ENCODE results near the gene TMEM109. TPM values are rescaled to one million over a fixed set of nuclear protein-coding genes. Genes with fewer than 3 reads are reported as not detected.

TMEM109 gene
- total RNA-seq, 2 donors from 2014 or later = 31.9 to 95.1 TPM

DNA sequence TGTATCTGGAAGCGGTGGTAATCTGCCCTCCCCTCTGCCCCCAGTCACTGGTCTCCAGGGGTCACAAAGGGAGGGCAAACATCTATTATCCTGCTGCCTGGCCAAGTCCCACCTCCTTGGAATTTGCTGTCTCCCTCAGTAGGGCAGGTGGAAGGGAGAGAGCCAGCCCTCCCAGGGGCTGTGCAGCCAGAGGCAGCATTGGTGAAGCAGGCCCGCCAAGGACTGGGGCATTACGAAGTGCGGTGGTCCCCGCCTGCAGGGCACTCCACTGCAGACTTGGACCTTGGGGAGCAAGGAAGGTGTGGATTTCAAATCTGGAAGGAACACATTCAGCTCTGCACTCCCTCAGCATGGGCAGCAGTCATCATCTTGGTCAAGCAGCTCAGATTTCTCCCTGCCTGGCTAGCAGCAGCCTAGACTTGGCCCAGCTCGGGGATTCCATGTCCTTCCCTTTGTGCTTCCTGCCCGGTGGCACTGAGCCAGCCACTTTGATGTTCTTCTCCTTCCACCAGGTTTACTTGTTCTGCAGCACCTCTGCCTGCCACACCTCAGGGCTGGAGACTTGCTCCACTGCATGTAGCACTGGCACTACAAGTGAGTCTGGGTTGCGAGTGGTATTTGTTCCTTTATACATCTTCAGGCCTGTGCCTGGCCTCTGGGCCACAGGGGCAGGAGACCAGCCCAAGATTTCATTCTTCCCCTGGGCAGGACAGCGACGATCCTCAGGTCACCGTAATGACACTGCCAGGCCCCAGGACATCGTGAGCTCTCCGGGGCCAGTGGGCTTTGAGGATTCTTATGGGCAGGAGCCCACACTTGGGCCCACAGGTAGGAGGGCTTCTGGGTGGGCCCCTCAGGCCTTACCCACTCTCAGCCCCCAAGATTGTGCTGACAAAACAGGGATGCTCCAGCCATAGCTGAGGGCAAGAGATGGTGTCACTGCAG, 39.3 kb upstream of the TMEM109 start:
- Mint-ChIP-seq H3K9me3 (no peaks in the 10 kb centered on the region), H3K27ac (peak overlapping the region in 1 of 2 donors; percentile 36), H3K36me3 (no peaks in the 10 kb centered on the region)
- ATAC-seq (no peak), DNase-seq (ENCODE audit: low spot score in 2 of 2) (peak in 1 of 2 donors; percentile 48)

DNA sequence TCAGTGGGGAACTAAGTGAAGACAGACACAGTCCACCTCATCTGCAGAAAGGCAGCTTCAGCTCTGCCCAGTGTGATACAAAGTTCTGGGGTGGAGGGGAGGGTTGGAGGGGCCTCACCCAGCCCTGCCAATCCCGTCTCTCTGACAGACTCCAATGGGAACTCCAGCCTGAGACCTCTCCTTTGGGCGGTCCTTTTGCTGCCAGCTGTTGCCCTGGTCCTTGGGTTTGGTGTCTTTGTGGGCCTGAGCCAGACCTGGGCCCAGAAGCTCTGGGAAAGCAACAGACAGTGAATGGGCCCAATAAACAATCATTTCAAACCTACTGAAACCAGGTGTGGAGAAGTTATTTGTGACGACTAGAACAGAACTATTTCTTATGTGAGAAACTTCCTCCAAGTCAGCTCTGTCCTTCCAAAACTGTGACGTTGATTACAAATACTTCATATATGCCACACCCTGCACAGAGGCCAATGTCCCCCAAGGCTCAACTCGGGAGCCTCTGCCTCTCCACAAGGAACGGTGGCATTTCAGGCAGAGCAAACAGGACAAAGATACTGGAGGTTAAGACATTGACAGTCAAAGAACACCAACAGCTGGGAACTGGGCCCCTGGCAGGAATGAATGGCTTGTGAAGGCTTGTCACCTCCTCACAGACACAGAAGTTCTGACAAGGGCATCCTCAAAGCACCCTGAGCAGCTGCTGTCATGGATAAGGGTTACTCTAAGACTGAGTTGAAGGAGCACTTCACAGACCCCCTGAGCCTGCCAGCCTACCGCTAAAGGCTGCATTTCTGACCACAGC, 38.4 kb upstream of the TMEM109 start:
- peaks cover 0 to under 1% of the 10 kb centered on the region in 2 donors for H3K36me3 Mint-ChIP-seq
- ATAC-seq = no peak
- peak in 1 of 2 donors; percentile 41 for DNase-seq (ENCODE audit: low spot score in 2 of 2)
- H3K9me3 Mint-ChIP-seq = no peaks in the 10 kb centered on the region
- no peak overlapping the region for H3K27ac Mint-ChIP-seq

DNA sequence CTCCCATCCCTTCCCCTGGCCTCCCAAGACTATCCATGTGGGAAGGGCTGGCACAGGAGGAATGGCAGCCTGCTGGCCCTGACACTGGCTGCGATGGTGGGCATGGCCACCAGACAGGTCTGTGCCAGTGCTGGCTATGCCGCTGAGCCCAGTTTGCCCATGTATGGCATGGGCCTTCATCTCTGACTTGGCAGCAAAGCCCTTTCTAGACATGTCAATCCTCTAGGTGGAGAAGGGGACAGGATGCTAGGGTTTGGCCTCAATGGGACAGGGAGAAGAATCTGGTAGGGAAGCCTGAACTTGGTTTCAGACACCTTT, 37.8 kb upstream of the TMEM109 start:
- peak overlapping the region in 1 of 2 donors; percentile 85 for H3K27ac Mint-ChIP-seq

DNA sequence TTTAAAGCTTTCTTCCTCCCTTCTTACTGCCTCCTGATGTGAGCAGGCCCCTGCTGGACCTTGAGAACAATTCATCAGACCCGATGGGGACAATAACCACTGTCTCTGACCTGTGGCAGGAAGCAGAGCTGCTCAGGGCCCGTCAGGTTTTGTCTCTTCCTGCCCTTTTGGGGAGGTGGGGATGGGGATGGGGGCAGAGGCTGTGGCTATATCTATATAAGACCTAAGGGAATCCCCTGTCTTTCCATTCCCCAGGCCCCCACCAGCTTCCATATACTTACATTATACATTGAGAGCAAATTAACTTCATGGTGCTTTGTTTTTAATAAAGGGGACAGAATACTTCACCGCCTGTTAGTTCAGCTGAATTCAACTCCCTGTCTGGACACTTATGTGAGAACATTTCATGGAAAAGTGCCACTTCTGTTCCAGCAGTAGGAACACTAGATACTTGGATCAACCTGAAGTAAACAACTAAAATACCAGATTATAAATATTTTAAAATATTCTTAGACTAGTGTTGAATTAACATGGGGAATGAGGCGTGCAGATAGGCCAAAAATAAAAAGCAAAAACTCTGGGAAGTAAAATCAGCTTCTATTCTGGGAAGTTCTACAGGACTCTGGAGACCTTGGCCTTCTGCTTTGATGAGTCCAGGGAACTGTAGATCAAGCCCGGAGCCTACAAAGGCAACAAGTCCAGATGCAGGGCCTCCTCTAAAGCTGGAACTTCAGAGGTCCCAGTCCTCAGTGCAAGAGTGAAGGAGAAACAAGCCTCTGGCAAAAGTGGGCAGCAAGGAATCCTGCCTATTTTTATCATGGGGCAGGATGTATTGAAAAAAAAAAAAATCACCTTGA, 35.5 kb upstream of the TMEM109 start:
- ATAC-seq (no peak), DNase-seq (ENCODE audit: low spot score in 2 of 2) (no peak)
- Mint-ChIP-seq H3K36me3 (peaks cover 0 to 5% of the 10 kb centered on the region in 2 donors), H3K27ac (no peak overlapping the region), H3K9me3 (no peaks in the 10 kb centered on the region)

More for the DNA sequence above, 37.8 kb upstream of the TMEM109 start:
- Mint-ChIP-seq H3K9me3 (no peaks in the 10 kb centered on the region), H3K36me3 (peaks cover 0 to 5% of the 10 kb centered on the region in 2 donors)
- ATAC-seq (no peak), DNase-seq (ENCODE audit: low spot score in 2 of 2) (no peak)

DNA sequence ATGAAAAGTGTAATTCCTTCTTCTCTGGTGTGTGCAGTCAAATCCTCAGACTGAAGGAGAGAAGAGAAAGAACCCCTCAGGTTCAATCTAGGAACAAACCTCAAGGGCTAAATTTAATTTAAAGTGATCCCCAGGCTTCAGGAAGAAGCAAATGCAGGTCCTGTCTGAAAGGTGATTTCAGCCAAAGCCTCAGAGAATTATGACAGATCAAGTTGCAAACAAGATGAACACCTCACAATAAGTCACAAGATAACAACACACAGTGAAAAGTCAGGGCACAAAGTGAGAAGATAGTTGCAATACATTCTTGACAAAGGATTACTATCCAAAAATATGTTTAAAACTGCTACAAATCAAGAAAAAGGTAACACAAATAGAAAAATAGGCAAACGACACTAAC, 34.9 kb upstream of the TMEM109 start:
- ATAC-seq (no peak), DNase-seq (ENCODE audit: low spot score in 2 of 2) (no peak)
- Mint-ChIP-seq H3K36me3 (peaks cover 0 to 5% of the 10 kb centered on the region in 2 donors), H3K9me3 (no peaks in the 10 kb centered on the region), H3K27ac (no peak overlapping the region)

DNA sequence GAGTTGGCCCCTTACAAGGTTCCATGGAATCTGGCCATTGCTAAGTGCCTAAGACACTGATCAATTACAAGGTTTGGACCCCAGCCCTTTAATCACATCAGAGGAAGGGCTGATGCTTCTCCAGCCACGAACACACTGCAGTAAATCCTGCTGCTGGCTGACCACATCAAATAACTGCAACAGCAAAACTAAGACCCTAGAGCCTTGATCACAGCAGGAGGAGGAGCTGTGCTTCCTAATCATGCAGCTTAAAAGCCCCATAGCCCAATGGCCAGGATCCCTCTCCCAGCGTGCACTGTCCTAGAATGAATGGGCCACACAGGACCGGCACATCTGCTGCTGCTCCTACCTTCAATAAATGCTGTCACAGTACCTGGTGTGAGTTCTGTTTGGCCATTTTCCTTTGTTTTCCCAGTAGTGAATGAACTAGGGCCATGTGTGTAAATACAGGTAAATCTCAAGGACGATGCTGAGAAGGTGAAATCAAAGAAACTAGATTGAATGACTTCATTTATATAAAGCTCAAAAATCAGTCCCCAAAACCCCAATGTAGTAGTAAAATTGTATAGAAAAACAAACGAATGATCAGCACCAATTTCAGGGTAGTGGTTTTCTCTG, 33.9 kb upstream of the TMEM109 start:
- DNase-seq (ENCODE audit: low spot score in 2 of 2) = no peak
- no peak overlapping the region for H3K27ac Mint-ChIP-seq
- no peaks in the 10 kb centered on the region for H3K9me3 Mint-ChIP-seq
- no peak for ATAC-seq
- H3K36me3 Mint-ChIP-seq = peaks cover 0 to 5% of the 10 kb centered on the region in 2 donors

DNA sequence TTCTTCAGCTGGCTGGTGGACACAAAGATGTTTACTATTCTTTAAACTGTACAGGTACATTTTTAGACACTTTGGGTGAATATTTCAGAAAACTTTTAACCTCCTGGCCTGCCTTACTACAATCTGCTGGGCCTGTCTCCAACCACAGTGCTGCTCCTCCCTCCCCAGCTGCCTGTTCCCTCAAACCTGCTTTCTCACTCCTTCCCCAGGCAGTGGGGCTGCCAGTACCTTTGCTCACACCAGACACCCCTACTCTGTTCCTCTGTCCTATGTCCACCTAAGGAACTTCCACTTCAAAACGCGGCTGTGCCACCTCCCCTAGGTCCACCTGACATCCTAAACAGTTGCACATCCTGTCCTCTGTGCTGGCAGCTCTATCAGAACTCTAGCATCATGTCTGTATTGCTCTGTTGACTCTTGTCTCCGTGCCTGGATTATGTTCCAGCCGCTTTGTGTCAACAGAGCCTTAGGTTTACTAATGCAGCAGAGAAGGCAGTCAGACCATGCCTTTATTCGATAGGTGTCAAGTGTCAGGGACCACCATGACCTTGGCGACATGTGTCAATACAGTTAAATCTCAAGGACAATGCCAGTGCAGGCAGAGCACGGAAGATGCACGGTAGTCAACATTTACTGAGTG, 33.2 kb upstream of the TMEM109 start:
- Mint-ChIP-seq H3K36me3 (peaks cover 0 to 5% of the 10 kb centered on the region in 2 donors), H3K9me3 (no peaks in the 10 kb centered on the region), H3K27ac (peak overlapping the region in 1 of 2 donors; percentile 1)
- no peak for DNase-seq (ENCODE audit: low spot score in 2 of 2)
- ATAC-seq = no peak

DNA sequence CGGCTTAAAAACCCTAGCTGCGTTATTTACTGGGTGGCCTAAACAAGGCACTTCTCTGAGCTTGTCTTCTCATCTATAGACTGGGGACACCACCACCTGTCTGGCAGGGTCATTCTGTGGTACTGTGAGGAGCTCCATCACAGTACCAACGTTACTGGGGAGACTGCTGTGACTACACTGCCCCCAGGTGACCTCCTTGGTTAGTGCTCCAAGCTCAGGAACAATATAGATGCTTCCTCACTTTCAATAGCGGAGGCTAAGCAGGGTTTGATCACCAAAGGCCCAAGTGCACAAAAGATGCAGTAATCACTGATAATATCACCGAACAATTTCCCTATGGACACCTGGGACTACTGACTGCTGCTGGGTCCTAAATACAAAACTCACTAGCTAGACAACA, 26.4 kb upstream of the TMEM109 start:
- DNase-seq (ENCODE audit: low spot score in 2 of 2) (peak in 1 of 2 donors; percentile 24), ATAC-seq (peak; percentile 78 to 79)
- Mint-ChIP-seq H3K36me3 (peaks cover 3 to 9% of the 10 kb centered on the region in 2 donors), H3K9me3 (no peaks in the 10 kb centered on the region), H3K27ac (no peak overlapping the region)

DNA sequence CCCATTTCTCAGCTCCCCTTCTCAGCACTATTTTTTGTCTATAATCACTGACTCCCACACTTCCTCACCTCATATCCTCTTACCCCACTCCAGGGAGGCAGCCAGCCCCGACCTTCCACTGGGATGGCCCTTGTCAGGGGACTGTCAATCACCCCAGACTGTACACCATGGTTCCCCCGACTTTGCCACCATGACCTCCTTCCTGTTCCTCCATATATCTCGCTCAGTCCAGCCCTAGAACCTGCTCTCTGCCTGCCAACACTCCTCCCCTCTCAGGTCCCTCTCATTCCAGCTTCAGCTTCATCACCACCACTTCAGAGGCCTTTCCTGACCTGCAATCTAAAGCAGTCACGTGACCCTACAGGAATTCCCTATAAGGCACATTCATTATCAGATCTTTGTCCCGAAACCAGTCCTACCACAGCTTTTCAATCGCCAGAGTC, 24.1 kb upstream of the TMEM109 start:
- Mint-ChIP-seq H3K36me3 (peaks cover 9% of the 10 kb centered on the region in 2 donors), H3K27ac (peak overlapping the region; percentile 3 to 12)

DNA sequence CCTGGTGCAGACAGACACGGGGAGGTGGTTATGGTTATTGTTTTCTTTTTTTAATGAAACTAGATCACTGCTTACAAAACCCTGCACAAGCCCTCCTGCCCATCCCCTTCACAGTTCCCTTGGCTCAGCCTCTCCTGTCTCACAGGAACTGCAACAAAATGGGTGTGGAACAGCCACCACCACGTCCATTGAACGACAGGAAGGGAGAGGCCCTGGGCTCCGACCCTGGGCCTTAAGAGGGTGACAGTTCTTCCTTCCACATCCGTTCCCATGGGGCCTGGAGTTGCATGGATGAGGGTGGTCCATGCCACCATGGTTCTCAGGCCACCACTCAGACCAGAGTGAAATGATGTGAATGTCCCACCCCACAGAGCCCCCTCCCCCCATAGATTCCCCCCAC, 23.3 kb upstream of the TMEM109 start:
- ATAC-seq (no peak), DNase-seq (ENCODE audit: low spot score in 2 of 2) (no peak)
- Mint-ChIP-seq H3K27ac (no peak overlapping the region), H3K9me3 (no peaks in the 10 kb centered on the region), H3K36me3 (peaks cover 13 to 17% of the 10 kb centered on the region in 2 donors)

More for the DNA sequence above, 24.1 kb upstream of the TMEM109 start:
- H3K9me3 Mint-ChIP-seq = no peaks in the 10 kb centered on the region
- no peak for ATAC-seq
- DNase-seq (ENCODE audit: low spot score in 2 of 2) = no peak

DNA sequence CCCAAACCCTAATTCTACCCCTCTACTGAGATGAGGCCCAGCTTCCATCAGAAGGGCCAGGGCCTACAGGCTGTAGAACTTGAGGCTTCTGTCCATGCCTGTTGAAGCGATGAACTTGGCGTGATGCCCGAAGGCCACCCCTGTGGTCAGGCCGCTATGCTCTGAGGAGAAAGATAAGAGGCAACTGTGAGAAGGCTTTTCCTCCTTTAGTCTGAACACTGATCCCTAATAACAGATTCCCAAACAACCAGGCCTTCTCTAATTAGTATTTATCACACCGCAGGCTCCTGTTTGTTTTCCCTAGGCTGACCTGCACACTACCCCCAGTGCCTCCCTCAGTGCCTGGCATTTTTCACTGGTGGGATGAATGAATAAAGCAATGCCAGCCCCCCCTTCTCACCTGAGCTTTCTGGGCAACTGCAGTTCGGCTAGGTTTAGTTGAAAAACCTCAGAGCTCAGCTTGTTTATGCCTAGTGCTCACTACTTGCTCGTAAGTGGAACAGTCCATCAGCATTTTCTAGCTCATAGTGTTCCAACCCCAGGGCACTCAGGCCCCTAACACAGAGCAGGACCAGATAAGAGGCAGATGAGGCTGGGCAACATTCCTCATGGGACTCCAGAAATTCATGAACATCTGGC, 22.7 kb upstream of the TMEM109 start:
- ATAC-seq (no peak), DNase-seq (ENCODE audit: low spot score in 2 of 2) (no peak)
- H3K9me3 Mint-ChIP-seq = no peaks in the 10 kb centered on the region
- peaks cover 18% of the 10 kb centered on the region in 2 donors for H3K36me3 Mint-ChIP-seq
- H3K27ac Mint-ChIP-seq = no peak overlapping the region

DNA sequence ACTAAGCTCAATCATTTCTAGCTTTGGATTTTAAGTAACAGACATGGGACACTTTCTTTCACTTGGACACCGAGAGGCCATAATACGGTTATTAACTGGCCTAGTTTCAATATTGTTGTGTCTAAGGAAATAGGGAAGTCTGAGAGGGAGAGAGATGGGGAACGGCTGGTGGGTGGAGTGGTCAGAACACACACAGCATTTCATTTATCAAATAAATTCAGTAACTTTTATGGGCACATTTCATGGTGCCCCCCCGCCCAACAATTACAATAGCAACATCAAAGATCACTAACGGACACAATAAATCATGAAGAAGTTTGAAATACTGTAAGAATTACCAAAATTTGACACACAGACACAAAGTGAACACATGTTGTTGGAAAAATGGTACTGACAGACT, 18.3 kb upstream of the TMEM109 start:
- DNase-seq (ENCODE audit: low spot score in 2 of 2) = no peak
- no peak for ATAC-seq
- H3K36me3 Mint-ChIP-seq = peaks cover 25 to 33% of the 10 kb centered on the region in 2 donors
- no peaks in the 10 kb centered on the region for H3K9me3 Mint-ChIP-seq
- peak overlapping the region in 1 of 2 donors; percentile 75 for H3K27ac Mint-ChIP-seq

DNA sequence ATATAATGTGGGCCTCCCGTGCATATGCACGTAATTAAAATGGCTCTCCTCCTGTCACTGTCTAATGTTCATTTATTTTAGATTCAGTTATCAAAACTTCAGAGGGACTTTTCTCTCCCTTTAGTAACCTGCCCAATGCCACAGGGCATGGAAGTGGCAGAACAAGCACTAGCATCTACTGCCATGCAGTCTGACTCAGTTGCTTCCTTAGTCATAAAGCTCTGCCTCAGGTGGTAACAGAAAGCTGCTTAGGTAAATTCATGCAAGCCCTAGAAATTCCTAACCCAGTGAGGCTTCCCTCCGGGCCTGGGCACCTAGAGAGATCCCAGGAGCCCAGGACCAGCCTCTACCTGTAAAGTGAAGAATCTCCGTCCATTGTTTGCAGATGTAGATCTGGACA, 16.5 kb upstream of the TMEM109 start:
- no peak for ATAC-seq
- no peak for DNase-seq (ENCODE audit: low spot score in 2 of 2)
- H3K36me3 Mint-ChIP-seq = peaks cover 30% of the 10 kb centered on the region in 2 donors
- no peaks in the 10 kb centered on the region for H3K9me3 Mint-ChIP-seq
- peak overlapping the region in 1 of 2 donors; percentile 44 for H3K27ac Mint-ChIP-seq

DNA sequence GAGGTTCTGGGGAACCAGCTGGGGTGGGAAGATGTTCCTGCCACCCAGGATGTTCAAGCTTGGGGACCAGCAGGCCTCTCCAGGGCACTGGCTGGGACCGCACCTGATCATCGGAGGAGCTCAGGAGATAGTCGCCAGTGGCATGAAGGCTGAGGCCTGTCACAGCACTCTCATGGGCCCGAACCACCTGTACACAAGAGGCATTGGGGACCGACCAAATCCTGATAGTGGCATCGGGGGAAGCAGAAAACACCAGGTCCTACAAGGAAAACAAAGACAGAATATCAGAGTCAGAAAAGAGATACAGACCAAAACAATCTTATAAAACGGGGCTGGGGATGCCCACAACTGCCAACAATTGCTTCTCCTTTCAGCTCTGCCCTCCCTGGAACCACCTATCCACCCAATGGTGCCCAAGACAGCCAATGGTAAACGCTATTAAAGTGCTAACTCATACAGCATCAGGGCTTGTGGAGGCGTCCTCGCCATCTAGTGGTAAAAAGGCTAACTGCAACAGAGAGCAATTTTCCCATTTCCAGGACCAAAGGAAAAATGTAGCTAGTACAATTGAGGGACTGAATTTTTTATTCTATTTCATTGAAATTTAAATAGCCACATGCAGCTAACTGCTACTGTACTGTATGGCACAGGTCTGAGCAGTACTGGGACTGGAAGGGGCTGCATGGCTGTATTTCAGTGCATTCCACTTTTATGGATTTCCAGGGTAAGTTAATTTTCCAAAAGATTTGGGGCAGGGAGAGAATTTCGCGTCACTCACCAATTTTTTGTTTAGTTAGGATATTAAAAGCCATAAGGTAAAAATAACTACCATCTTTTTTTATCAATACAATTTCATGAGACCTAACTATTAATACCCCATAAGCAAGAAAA, 14.7 kb upstream of the TMEM109 start:
- Mint-ChIP-seq H3K27ac (peak overlapping the region in 1 of 2 donors; percentile 80), H3K36me3 (peaks cover 24 to 36% of the 10 kb centered on the region in 2 donors), H3K9me3 (no peaks in the 10 kb centered on the region)
- peak in 1 of 2 donors; percentile 41 for DNase-seq (ENCODE audit: low spot score in 2 of 2)
- peak; percentile 72 to 82 for ATAC-seq
